Endothelial cell of umbilical vein (primary cell): ENCODE results near the gene ARHGDIB. TPM values are rescaled to one million over a fixed set of nuclear protein-coding genes. Genes with fewer than 3 reads are reported as not detected.

Experiments
- BruUV-seq: library from RNA; stranded (reverse); fragments of 400-500 nt; replicated peaks from 2 replicates; lab custom pipeline; 2021; lab: Mats Ljungman, UMichigan
- CTCF ChIA-PET: fragments of 300-600, 350-600 bp; sonication (Branson Sonifier 250); formaldehyde crosslinking; loops from one replicate; lab custom pipeline; 2021; ENCODE audit warnings: antibody characterized with exemption, inconsistent platforms; lab: Charles Lee
- POLR2A ChIA-PET: fragments of 300-600, 350-600 bp; sonication (Branson Sonifier 250); formaldehyde crosslinking; loops from one replicate; lab custom pipeline; 2021; ENCODE audit warnings: antibody characterized with exemption, inconsistent platforms; lab: Charles Lee
- DNase-seq: peaks from one replicate; pipeline ENCODE4 v3.0.0-alpha.2; 2011; ENCODE audit warnings: low read depth, low spot score
- FAIRE-seq: peaks from 2 replicates; lab custom pipeline; 2011; peaks lifted over from hg19 to GRCh38; lab: Jason Lieb, UNC
- H2AFZ ChIP-seq: 2 replicates; pipeline ENCODE4 v1.6.0; 2012; ENCODE audit warnings: low read depth, low read length, control low read depth, inconsistent platforms
- H3K27ac ChIP-seq: 2 replicates; pipeline ENCODE4 v1.5.1; 2011; ENCODE audit warnings: low read depth, mild to moderate bottlenecking, control low read depth, low read length, moderate library complexity; ENCODE audit not compliant: insufficient read depth
- H3K27me3 ChIP-seq, 2 experiments: 2 replicates each; pipeline versions ENCODE4 v1.6.0 to v1.6.1; 2011; ENCODE audit warnings: low read length in 2 of 2, mixed read lengths in 1 of 2; ENCODE audit not compliant: control insufficient read depth in 2 of 2, insufficient read depth in 2 of 2
- H3K36me3 ChIP-seq, 2 experiments: 2 replicates in 1 of 2; 3 replicates in 1 of 2; pipeline ENCODE4 v1.5.1; 2011; ENCODE audit warnings: low read length in 2 of 2, mild to moderate bottlenecking in 1 of 2, moderate library complexity in 1 of 2; ENCODE audit not compliant: control insufficient read depth in 2 of 2, insufficient read depth in 2 of 2; ENCODE audit errors: extremely low read depth in 1 of 2
- H3K4me1 ChIP-seq: 3 replicates; pipeline ENCODE4 v1.5.1; 2011; ENCODE audit warnings: mild to moderate bottlenecking, low read length; ENCODE audit not compliant: control insufficient read depth, insufficient read depth; ENCODE audit errors: extremely low read depth
- H3K4me2 ChIP-seq: 2 replicates; pipeline ENCODE4 v1.6.1; 2011; ENCODE audit warnings: low read length, control low read depth, mixed read lengths; ENCODE audit not compliant: insufficient read depth
- H3K4me3 ChIP-seq, 3 experiments: fragments of 200-600 bp in 1 of 3; sonication (generic), shearing (Covaris generic) in 1 of 3; replicated peaks in 1 of 3; 2 replicates each; pipeline ENCODE4 v1.5.1; 2011 to 2016; ENCODE audit warnings: control low read depth in 3 of 3, low read length in 3 of 3, mild to moderate bottlenecking in 2 of 3, inconsistent platforms in 1 of 3, low read depth in 1 of 3, moderate library complexity in 1 of 3; ENCODE audit not compliant: insufficient read depth in 1 of 3
- H3K79me2 ChIP-seq: 2 replicates; pipeline ENCODE4 v1.6.0; 2012; ENCODE audit warnings: low read length, inconsistent platforms; ENCODE audit not compliant: control insufficient read depth, insufficient read depth
- H3K9ac ChIP-seq: replicated peaks from 2 replicates; pipeline ENCODE3; 2011; ENCODE audit warnings: low read length, control low read depth; ENCODE audit not compliant: insufficient read depth; ENCODE audit errors: extremely low read depth
- H3K9me1 ChIP-seq: replicated peaks from 3 replicates; pipeline ENCODE4 v1.6.0; 2011; ENCODE audit warnings: mild to moderate bottlenecking, low read length; ENCODE audit not compliant: control insufficient read depth, insufficient read depth; ENCODE audit errors: extremely low read depth
- H3K9me3 ChIP-seq: replicated peaks from 2 replicates; pipeline ENCODE4 v1.5.1; 2012; ENCODE audit warnings: low read length, inconsistent platforms; ENCODE audit not compliant: control insufficient read depth, insufficient read depth
- H4K20me1 ChIP-seq: replicated peaks from 2 replicates; pipeline ENCODE3; 2011; ENCODE audit warnings: mild to moderate bottlenecking, low read length; ENCODE audit not compliant: control insufficient read depth, insufficient read depth; ENCODE audit errors: extremely low read depth
- EZH2 ChIP-seq: IDR thresholded peaks from 2 replicates; pipeline ENCODE4 v1.6.1; 2012; ENCODE audit warnings: borderline replicate concordance, low read depth, mild to moderate bottlenecking, moderate library complexity, low read length, inconsistent platforms; ENCODE audit not compliant: severe bottlenecking
- FOS ChIP-seq: IDR thresholded peaks from 2 replicates; pipeline ENCODE4 v1.6.1; 2011; ENCODE audit warnings: mild to moderate bottlenecking, low read length, moderate library complexity, borderline replicate concordance; ENCODE audit not compliant: insufficient read depth
- GATA2 ChIP-seq: IDR thresholded peaks from 2 replicates; pipeline ENCODE4 v1.7.0; 2011; ENCODE audit warnings: low read depth, mild to moderate bottlenecking, moderate library complexity, mixed read lengths, low read length; ENCODE audit not compliant: insufficient read length, insufficient read depth
- JUN ChIP-seq: IDR thresholded peaks from 2 replicates; pipeline ENCODE4 v1.6.1; 2011; ENCODE audit warnings: borderline replicate concordance, low read depth; ENCODE audit not compliant: insufficient read length, insufficient read depth
- MYC ChIP-seq: IDR thresholded peaks from one replicate; pipeline ENCODE4 v1.6.1; 2011; ENCODE audit warnings: mild to moderate bottlenecking, low read depth, low read length
- POLR2A ChIP-seq: IDR thresholded peaks from 2 replicates; pipeline ENCODE4 v1.6.1; 2012; ENCODE audit warnings: low read depth, mild to moderate bottlenecking, control low read depth, low read length
- POLR2AphosphoS5 ChIP-seq: IDR thresholded peaks from 2 replicates; pipeline ENCODE4 v1.6.1; 2012; ENCODE audit warnings: low read depth, mild to moderate bottlenecking, control low read depth, low read length, moderate library complexity; ENCODE audit not compliant: insufficient read depth
- dilution Hi-C: fragments of 300-500 bp; cut with MboI; formaldehyde crosslinking; loops from one replicate; pipeline ENCODE4 v1.15.0; 2019; ENCODE audit warnings: low sequenced_read_pairs; ENCODE audit not compliant: extremely low pct_ligation_motif_present
- intact Hi-C: fragments of 100-400 bp; cut with micrococcal nuclease; formaldehyde crosslinking; loops from one replicate; pipeline ENCODE4 v1.10.0; 2022
- polyA plus RNA-seq, 4 experiments: library from polyadenylated mRNA; depleted of rRNA in 3 of 4; stranded (reverse) in 3 of 4; unstranded in 1 of 4; fragments of >200 nt; gene quantifications; 2 replicates each; pipeline versions ENCODE4 v1.2.1 to v1.2.3, GENCODE V29; 2011 to 2012; ENCODE audit warnings: missing spikeins in 1 of 4
- total RNA-seq: library from RNA; stranded (reverse); gene quantifications from 2 replicates; pipeline ENCODE4 v1.2.3, GENCODE V29; 2021
- TF ChIP-seq, protein P1 (sequence below): IDR thresholded peaks from 2 replicates; pipeline ENCODE4 v1.6.1; 2011; ENCODE audit not compliant: insufficient read depth, insufficient read length
- TF ChIP-seq, protein P2 (sequence below), 2 donors: IDR thresholded peaks; 1 replicate in 1 of 2; 2 replicates in 1 of 2; pipeline ENCODE4 v1.5.1; 2011; ENCODE audit warnings: low read length in 2 of 2, mild to moderate bottlenecking in 2 of 2, moderate library complexity in 2 of 2, control low read depth in 1 of 2, inconsistent platforms in 1 of 2, low read depth in 1 of 2; ENCODE audit not compliant: insufficient read depth in 1 of 2; ENCODE audit errors: extremely low read depth in 1 of 2

The ARHGDIB gene
- total and polyA plus RNA-seq, 2 donors (not counting 3 experiments of a cell fraction or from before 2014, with no cell fraction given) = 483 to 1,200 TPM

DNA sequence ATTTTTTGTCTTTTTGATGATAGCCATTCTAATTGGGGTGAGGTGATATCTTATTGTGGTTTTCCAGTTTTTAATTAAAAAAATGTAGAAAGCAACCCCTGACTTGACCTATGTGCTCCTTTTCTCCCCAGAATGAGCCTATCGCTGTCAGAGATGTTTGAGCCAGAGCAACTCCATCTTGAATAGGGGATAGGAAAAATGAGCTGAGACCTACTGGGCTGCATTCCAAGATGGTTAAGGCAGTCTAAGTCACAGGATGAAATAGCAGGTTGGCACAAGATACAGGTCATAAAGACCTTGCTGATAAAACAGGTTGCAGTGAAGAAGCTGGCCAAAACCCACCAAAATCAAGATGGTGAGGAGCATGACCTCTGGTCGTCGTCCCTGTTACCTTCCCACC, 36.9 kb downstream of the ARHGDIB start:
- no peak overlapping the region for H3K4me3 ChIP-seq
- intact Hi-C loops (no loop called here), dilution Hi-C loops (no loop called here)
- CTCF ChIA-PET = no interaction called here
- DNase-seq (no peak), FAIRE-seq (no peak)
- no peaks in the 10 kb centered on the region for H3K36me3 ChIP-seq
- H3K4me1 ChIP-seq = no peaks in the 10 kb centered on the region
- no peaks in the 10 kb centered on the region for H4K20me1 ChIP-seq
- H3K9me1 ChIP-seq = no peaks in the 10 kb centered on the region
- BruUV-seq = no TSS peak
- no peaks in the 10 kb centered on the region for H3K79me2 ChIP-seq
- no peak overlapping the region for H3K27ac ChIP-seq
- no peaks in the 10 kb centered on the region for H3K27me3 ChIP-seq
- POLR2A ChIA-PET = no interaction called here
- H3K9me3 ChIP-seq = no peaks in the 10 kb centered on the region
- TF ChIP-seq, protein P1, sequence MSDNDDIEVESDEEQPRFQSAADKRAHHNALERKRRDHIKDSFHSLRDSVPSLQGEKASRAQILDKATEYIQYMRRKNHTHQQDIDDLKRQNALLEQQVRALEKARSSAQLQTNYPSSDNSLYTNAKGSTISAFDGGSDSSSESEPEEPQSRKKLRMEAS = no peak
- no peak for TF ChIP-seq POLR2A
- TF ChIP-seq EZH2 = no peak
- TF ChIP-seq MYC = no peak
- TF ChIP-seq GATA2 = no peak
- TF ChIP-seq JUN = no peak
- TF ChIP-seq FOS = no peak
- TF ChIP-seq, protein P2, sequence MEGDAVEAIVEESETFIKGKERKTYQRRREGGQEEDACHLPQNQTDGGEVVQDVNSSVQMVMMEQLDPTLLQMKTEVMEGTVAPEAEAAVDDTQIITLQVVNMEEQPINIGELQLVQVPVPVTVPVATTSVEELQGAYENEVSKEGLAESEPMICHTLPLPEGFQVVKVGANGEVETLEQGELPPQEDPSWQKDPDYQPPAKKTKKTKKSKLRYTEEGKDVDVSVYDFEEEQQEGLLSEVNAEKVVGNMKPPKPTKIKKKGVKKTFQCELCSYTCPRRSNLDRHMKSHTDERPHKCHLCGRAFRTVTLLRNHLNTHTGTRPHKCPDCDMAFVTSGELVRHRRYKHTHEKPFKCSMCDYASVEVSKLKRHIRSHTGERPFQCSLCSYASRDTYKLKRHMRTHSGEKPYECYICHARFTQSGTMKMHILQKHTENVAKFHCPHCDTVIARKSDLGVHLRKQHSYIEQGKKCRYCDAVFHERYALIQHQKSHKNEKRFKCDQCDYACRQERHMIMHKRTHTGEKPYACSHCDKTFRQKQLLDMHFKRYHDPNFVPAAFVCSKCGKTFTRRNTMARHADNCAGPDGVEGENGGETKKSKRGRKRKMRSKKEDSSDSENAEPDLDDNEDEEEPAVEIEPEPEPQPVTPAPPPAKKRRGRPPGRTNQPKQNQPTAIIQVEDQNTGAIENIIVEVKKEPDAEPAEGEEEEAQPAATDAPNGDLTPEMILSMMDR (IDR thresholded peaks at IDR 0.05; ENCODE audit: extremely low read depth in 1 of 2, insufficient read depth in 1 of 2, low read depth in 1 of 2, low read length in 2 of 2) = no peak
- TF ChIP-seq POLR2AphosphoS5 = no peak
- no peak overlapping the region for H2AFZ ChIP-seq
- no peak overlapping the region for H3K9ac ChIP-seq
- no peak overlapping the region for H3K4me2 ChIP-seq
